DOHH2 (cell line): ENCODE results near the gene UNC5C.

ENCODE experiments used
- CTCF ChIP-seq: fragments of 200-600 bp; sonication (generic); IDR thresholded peaks from one replicate; pipeline ENCODE4 v1.5.1; 2014; ENCODE audit warnings: antibody characterized with exemption, mild to moderate bottlenecking, low read depth, low read length; ENCODE audit not compliant: poor library complexity, severe bottlenecking
- EZH2phosphoT487 ChIP-seq: fragments of 200-600 bp; sonication (generic); IDR thresholded peaks from 2 replicates; pipeline ENCODE4 v1.6.1; 2017; ENCODE audit warnings: borderline replicate concordance, mild to moderate bottlenecking, antibody characterized with exemption, low read length, moderate library complexity, mixed read lengths

GRCh38 chr4:95188701-95189370 lies 359.9 kb downstream of the UNC5C start:
- no peak for TF ChIP-seq CTCF
- TF ChIP-seq EZH2phosphoT487: no peak
